NCI-H128 (cell line): ENCODE data around the gene DNAJC8.

Experiments used
- DNase-seq: peaks from one replicate; lab custom pipeline; 2025; ENCODE audit not compliant: unreplicated experiment; lab: John Stamatoyannopoulos, UW

DNAJC8 gene

GRCh38 chr1:28173151-28173979 lies 59.5 kb downstream of the DNAJC8 start:
- no peak for DNase-seq

- no peak for DNase-seq
Measured at GRCh38 chr1:28172713-28173150, 60.1 kb downstream of the DNAJC8 start.

GRCh38 chr1:28171246-28171645 lies 61.6 kb downstream of the DNAJC8 start:
- DNase-seq, result no peak

GRCh38 chr1:28170001-28170596 lies 62.7 kb downstream of the DNAJC8 start:
- DNase-seq, result no peak

GRCh38 chr1:28163496-28164161 lies 69.2 kb downstream of the DNAJC8 start:
- no peak for DNase-seq

GRCh38 chr1:28162151-28162550 lies 70.7 kb downstream of the DNAJC8 start:
- no peak for DNase-seq

- no peak for DNase-seq
Measured at GRCh38 chr1:28161751-28162150, 71.1 kb downstream of the DNAJC8 start.

- DNase-seq, result no peak
Measured at GRCh38 chr1:28160782-28161266, 72.0 kb downstream of the DNAJC8 start.

GRCh38 chr1:28159680-28160079 lies 73.1 kb downstream of the DNAJC8 start:
- DNase-seq, result no peak

- no peak for DNase-seq
Measured at GRCh38 chr1:28159243-28159642, 73.6 kb downstream of the DNAJC8 start.

GRCh38 chr1:28157894-28158293 lies 74.9 kb downstream of the DNAJC8 start:
- no peak for DNase-seq

GRCh38 chr1:28156821-28157220 lies 76.0 kb downstream of the DNAJC8 start:
- no peak for DNase-seq

GRCh38 chr1:28155628-28156027 lies 77.2 kb downstream of the DNAJC8 start:
- no peak for DNase-seq

- no peak for DNase-seq
Measured at GRCh38 chr1:28154078-28154594, 78.7 kb downstream of the DNAJC8 start.
